Measurements from ENCODE around the gene CUEDC1. TPM values are rescaled to one million over a fixed set of nuclear protein-coding genes. Genes with fewer than 3 reads are reported as not detected.

Gene CUEDC1
- total and polyA plus RNA-seq, 2 experiments from 2014 or later: 11.6 to 23.3 TPM

DNA sequence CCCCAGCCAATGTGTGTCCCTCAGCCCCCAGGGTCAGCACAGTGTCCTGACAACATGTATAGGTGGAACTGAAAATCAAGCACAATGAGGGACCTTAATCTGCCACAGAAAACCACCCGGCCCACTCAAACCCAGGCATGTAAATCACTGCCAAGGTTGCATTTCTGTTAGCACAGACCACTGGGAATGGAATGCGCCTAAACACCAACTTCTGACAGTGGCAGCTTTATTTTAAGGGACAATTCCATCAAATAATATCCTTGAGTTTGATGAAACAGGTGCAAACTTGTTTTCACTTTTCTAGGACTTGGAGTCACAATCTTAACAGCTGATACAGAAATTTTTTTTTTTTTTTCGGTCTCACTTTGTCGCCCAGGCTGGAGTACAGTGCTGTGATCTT is 68.1 kb downstream of the CUEDC1 start:
- H3K27me3 ChIP-seq: no peaks in the 10 kb centered on the region
- H2AFZ ChIP-seq: no peak overlapping the region
- no peaks in the 10 kb centered on the region for H3K36me3 ChIP-seq (replicated peaks; ENCODE audit: insufficient read depth, low read depth)
- peaks cover 17% of the 10 kb centered on the region for H3K4me1 ChIP-seq (ENCODE audit: insufficient read depth)
- DNase-seq (ENCODE audit: low spot score): no peak
- H3K9me3 ChIP-seq (ENCODE audit: low read depth): no peaks in the 10 kb centered on the region
- no peak overlapping the region for H3K4me3 ChIP-seq
- no peak overlapping the region for H3K27ac ChIP-seq
- TF ChIP-seq EZH2 (IDR thresholded peaks at IDR 0.05; ENCODE audit: borderline replicate concordance) (no peak), EZH2phosphoT487 (IDR thresholded peaks at IDR 0.05; ENCODE audit: low read depth, severe bottlenecking, unreplicated experiment) (no peak)
- TF ChIP-seq, protein P1, sequence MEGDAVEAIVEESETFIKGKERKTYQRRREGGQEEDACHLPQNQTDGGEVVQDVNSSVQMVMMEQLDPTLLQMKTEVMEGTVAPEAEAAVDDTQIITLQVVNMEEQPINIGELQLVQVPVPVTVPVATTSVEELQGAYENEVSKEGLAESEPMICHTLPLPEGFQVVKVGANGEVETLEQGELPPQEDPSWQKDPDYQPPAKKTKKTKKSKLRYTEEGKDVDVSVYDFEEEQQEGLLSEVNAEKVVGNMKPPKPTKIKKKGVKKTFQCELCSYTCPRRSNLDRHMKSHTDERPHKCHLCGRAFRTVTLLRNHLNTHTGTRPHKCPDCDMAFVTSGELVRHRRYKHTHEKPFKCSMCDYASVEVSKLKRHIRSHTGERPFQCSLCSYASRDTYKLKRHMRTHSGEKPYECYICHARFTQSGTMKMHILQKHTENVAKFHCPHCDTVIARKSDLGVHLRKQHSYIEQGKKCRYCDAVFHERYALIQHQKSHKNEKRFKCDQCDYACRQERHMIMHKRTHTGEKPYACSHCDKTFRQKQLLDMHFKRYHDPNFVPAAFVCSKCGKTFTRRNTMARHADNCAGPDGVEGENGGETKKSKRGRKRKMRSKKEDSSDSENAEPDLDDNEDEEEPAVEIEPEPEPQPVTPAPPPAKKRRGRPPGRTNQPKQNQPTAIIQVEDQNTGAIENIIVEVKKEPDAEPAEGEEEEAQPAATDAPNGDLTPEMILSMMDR (IDR thresholded peaks at IDR 0.05; ENCODE audit: poor library complexity): no peak
- no peak overlapping the region for H3K4me2 ChIP-seq
- no peaks in the 10 kb centered on the region for H4K20me1 ChIP-seq (ENCODE audit: insufficient read depth, poor library complexity, severe bottlenecking)
- H3K79me2 ChIP-seq: peaks cover 30% of the 10 kb centered on the region
- no peaks in the 10 kb centered on the region for H3K9me2 ChIP-seq (replicated peaks; ENCODE audit: insufficient read depth)
- 96% methylated on average over 4 of the region's 4 CpGs for WGBS (ENCODE audit: low lambda C conversion rate, missing lambda C conversion rate)

DNA sequence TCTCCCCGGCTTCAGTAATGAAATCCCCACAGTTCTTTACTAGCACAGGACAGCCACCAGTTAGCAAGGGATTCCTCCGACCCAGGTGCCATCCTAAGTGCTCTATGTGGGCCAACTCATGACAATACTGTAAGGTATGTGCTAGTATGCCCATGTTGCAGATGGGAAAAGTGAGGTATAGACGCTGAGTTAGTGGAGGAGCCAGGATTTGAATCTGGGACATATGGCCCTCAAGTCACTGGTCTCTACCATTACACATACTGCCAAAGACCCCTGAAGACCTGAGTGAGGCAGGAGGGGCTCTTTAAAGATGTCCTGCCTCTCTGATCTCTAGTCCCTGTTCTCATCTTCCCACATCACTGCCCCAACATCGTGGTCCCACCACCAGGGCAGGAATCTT is 69.2 kb downstream of the CUEDC1 start:
- H3K27me3 ChIP-seq: no peaks in the 10 kb centered on the region
- TF ChIP-seq, protein P1 (IDR thresholded peaks at IDR 0.05; ENCODE audit: poor library complexity): no peak
- TF ChIP-seq EZH2 (IDR thresholded peaks at IDR 0.05; ENCODE audit: borderline replicate concordance) (no peak), EZH2phosphoT487 (IDR thresholded peaks at IDR 0.05; ENCODE audit: low read depth, severe bottlenecking, unreplicated experiment) (no peak)
- no peaks in the 10 kb centered on the region for H4K20me1 ChIP-seq (ENCODE audit: insufficient read depth, poor library complexity, severe bottlenecking)
- H3K9me3 ChIP-seq (ENCODE audit: low read depth): no peaks in the 10 kb centered on the region
- no peak overlapping the region for H3K4me2 ChIP-seq
- 93% methylated on average over 4 of the region's 4 CpGs for WGBS (ENCODE audit: low lambda C conversion rate, missing lambda C conversion rate)
- peaks cover 20% of the 10 kb centered on the region for H3K4me1 ChIP-seq (ENCODE audit: insufficient read depth)
- H3K79me2 ChIP-seq: peaks cover 20% of the 10 kb centered on the region
- DNase-seq (ENCODE audit: low spot score): no peak
- H3K4me3 ChIP-seq: no peak overlapping the region
- no peaks in the 10 kb centered on the region for H3K36me3 ChIP-seq (replicated peaks; ENCODE audit: insufficient read depth, low read depth)
- H2AFZ ChIP-seq: no peak overlapping the region
- H3K9me2 ChIP-seq (replicated peaks; ENCODE audit: insufficient read depth): no peaks in the 10 kb centered on the region
- no peak overlapping the region for H3K27ac ChIP-seq

DNA sequence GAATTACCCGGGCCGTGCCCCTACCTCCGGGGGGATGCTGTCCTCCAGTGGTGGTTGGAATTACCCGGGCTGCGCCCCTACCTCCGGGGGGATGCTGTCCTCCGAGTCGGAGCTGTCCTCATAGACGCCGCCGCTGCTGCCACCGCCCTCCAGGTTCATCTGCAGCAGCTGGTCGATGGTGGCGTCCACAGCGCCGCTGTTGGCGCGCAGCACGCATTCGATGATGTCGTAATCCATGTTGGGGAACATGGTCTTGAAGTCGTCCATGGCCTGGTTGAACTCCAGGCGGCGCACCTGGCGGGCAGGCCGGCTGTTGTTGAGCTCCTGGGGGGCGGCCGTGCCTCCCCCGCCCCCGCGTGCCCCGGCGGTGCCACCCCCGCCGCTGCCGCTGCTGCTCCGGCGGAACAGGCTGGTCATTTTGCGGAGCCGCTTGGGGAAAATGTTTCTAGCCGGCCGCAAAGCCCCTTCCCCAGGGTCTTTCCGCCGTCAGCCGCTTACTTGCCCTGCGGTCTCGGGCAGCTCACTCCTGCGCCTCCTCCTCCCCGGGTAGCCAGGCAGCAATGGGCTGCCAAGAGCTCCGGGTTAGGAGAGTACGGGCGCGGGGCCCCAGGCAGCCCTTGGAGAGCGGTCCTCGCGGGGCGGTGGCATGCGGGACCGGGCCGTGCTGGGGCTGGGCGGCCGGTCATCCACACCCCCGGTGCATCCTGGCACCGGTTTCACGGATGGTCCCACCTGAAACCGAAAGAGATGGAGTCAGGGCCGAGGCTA is 69.9 kb downstream of the CUEDC1 start:
- H3K27ac ChIP-seq: no peak overlapping the region
- H4K20me1 ChIP-seq (ENCODE audit: insufficient read depth, poor library complexity, severe bottlenecking): no peaks in the 10 kb centered on the region
- H3K79me2 ChIP-seq: peaks cover 17% of the 10 kb centered on the region
- WGBS (ENCODE audit: low lambda C conversion rate, missing lambda C conversion rate): 97% methylated on average over 62 of the region's 67 CpGs
- DNase-seq (ENCODE audit: low spot score): no peak
- peaks cover 27% of the 10 kb centered on the region for H3K4me1 ChIP-seq (ENCODE audit: insufficient read depth)
- no peak overlapping the region for H3K4me2 ChIP-seq
- H3K36me3 ChIP-seq (replicated peaks; ENCODE audit: insufficient read depth, low read depth): no peaks in the 10 kb centered on the region
- H3K9me2 ChIP-seq (replicated peaks; ENCODE audit: insufficient read depth): no peaks in the 10 kb centered on the region
- TF ChIP-seq, protein P1 (IDR thresholded peaks at IDR 0.05; ENCODE audit: poor library complexity): no peak
- TF ChIP-seq EZH2 (IDR thresholded peaks at IDR 0.05; ENCODE audit: borderline replicate concordance) (no peak), EZH2phosphoT487 (IDR thresholded peaks at IDR 0.05; ENCODE audit: low read depth, severe bottlenecking, unreplicated experiment) (no peak)
- H2AFZ ChIP-seq: no peak overlapping the region
- H3K4me3 ChIP-seq: no peak overlapping the region
- no peaks in the 10 kb centered on the region for H3K27me3 ChIP-seq
- H3K9me3 ChIP-seq (ENCODE audit: low read depth): no peaks in the 10 kb centered on the region

All from hepatocyte (in vitro differentiated cells).